GM12892 (cell line): ENCODE data around the gene ALDOB.

Experiments
- DNase-seq: peaks from one replicate; pipeline ENCODE4 v3.0.0; 2011; ENCODE audit not compliant: insufficient read length
- FAIRE-seq: peaks from 2 replicates; lab custom pipeline; 2011; peaks lifted over from hg19 to GRCh38; lab: Jason Lieb, UNC
- POLR2A ChIP-seq: IDR thresholded peaks from 2 replicates; pipeline ENCODE4 v1.6.1; 2011; ENCODE audit warnings: low read depth, low read length, control low read depth
- POLR2AphosphoS5 ChIP-seq: IDR thresholded peaks from 2 replicates; pipeline ENCODE4 v1.6.1; 2011; ENCODE audit warnings: low read depth, low read length, control low read depth
- TAF1 ChIP-seq: IDR thresholded peaks from 2 replicates; pipeline ENCODE4 v1.6.1; 2011; ENCODE audit warnings: low read depth, mild to moderate bottlenecking, control low read depth, low read length, borderline replicate concordance

The ALDOB gene

GRCh38 chr9:101375546-101375945, 60.0 kb downstream of the ALDOB start:
- DNase-seq (no peak), FAIRE-seq (no peak)
- TF ChIP-seq POLR2A = no peak

- FAIRE-seq (no peak), DNase-seq (no peak)
- TF ChIP-seq TAF1 = no peak
- no peak for TF ChIP-seq POLR2AphosphoS5
- TF ChIP-seq POLR2A = no peak
Observed at GRCh38 chr9:101372327-101373118, 63.1 kb downstream of the ALDOB start.

- FAIRE-seq (no peak), DNase-seq (no peak)
- no peak for TF ChIP-seq TAF1
- TF ChIP-seq POLR2A = no peak
- no peak for TF ChIP-seq POLR2AphosphoS5
Observed at GRCh38 chr9:101371813-101372212, 63.8 kb downstream of the ALDOB start.
